Measurements from ENCODE around the gene TCHHL1. TPM values are rescaled to one million over a fixed set of nuclear protein-coding genes. Genes with fewer than 3 reads are reported as not detected.

The TCHHL1 gene
- total RNA-seq, 4 donors from 2014 or later: not detected

DNA sequence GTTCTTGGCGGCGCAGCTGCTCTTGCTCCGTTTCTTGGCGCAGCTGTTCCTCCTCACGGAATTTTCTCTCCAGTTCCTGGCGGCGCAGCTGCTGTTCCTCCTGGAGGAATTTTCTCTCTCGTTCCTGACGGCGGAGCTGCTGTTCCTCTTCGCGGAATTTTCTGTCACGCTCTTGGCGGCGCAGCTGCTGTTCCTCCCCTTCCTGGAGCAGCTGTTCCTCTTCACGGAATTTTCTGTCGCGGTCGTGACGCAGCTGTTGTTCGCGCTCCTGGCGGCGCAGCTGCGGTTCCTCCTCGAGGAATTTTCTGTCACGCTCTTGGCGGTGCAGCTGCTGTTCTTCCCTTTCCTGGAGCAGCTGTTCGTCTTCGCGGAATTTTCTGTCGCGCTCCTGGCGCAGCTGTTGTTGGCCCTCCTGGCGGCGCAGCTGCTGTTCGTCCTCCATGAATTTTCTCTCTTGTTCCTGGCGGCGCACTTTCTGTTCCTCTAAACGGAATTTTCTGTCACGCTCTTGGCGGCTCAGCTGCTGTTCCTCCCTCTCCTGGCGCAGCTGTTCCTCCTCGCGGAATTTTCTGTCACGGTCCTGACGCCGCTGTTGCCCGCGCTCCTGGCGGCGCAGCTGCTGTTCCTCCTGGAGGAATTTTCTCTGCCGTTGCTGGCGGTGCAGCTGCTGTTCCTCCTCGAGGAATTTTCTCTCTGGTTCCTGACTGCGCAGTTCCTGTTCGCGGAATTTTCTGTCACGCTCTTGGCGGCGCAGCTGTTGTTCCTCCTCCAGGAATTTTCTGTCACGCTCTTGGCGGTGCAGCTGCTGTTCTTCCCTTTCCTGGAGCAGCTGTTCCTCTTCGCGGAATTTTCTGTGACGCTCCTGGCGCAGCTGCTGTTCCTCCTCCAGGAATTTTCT lies 19.4 kb upstream of the TCHHL1 start:
- no peak overlapping the region for H3K27ac ChIP-seq
- DNase-seq: no peak
- H3K9me3 ChIP-seq: peaks cover 6 to 22% (median 19%) of the 10 kb centered on the region in 3 donors
- H3K27me3 ChIP-seq: peaks cover 8 to 100% (median 37%) of the 10 kb centered on the region in 4 donors
- intact Hi-C loops (cut with DNase I): no loop called here
- no peaks in the 10 kb centered on the region for H3K36me3 ChIP-seq
- peaks cover 19 to 59% (median 31%) of the 10 kb centered on the region in 3 donors for H3K4me1 ChIP-seq
- 27 to 28% methylated on average over 67 of the region's 67 CpGs for WGBS, 2 donors
- no peak for TF ChIP-seq POLR2A (IDR thresholded peaks at IDR 0.05)
- TF ChIP-seq, protein P1, sequence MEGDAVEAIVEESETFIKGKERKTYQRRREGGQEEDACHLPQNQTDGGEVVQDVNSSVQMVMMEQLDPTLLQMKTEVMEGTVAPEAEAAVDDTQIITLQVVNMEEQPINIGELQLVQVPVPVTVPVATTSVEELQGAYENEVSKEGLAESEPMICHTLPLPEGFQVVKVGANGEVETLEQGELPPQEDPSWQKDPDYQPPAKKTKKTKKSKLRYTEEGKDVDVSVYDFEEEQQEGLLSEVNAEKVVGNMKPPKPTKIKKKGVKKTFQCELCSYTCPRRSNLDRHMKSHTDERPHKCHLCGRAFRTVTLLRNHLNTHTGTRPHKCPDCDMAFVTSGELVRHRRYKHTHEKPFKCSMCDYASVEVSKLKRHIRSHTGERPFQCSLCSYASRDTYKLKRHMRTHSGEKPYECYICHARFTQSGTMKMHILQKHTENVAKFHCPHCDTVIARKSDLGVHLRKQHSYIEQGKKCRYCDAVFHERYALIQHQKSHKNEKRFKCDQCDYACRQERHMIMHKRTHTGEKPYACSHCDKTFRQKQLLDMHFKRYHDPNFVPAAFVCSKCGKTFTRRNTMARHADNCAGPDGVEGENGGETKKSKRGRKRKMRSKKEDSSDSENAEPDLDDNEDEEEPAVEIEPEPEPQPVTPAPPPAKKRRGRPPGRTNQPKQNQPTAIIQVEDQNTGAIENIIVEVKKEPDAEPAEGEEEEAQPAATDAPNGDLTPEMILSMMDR (IDR thresholded peaks at IDR 0.05): no peak
- peak overlapping the region; percentile 11 to 66 (median 52) for H3K4me3 ChIP-seq

- H3K36me3 ChIP-seq: no peaks in the 10 kb centered on the region
- peaks cover 19 to 52% (median 26%) of the 10 kb centered on the region in 3 donors for H3K4me1 ChIP-seq
- H3K27ac ChIP-seq: no peak overlapping the region
- TF ChIP-seq, protein P1 (IDR thresholded peaks at IDR 0.05): no peak
- no peak for TF ChIP-seq POLR2A (IDR thresholded peaks at IDR 0.05)
- H3K27me3 ChIP-seq: peaks cover under 1 to 100% (median 31%) of the 10 kb centered on the region in 4 donors
- H3K4me3 ChIP-seq: peak overlapping the region; percentile 11 to 66 (median 52)
- no peak for DNase-seq
- intact Hi-C loops (cut with DNase I): no loop called here
- H3K9me3 ChIP-seq: peaks cover 6 to 22% (median 19%) of the 10 kb centered on the region in 3 donors
- 36% methylated on average over 40 to 41 of the region's 41 CpGs for WGBS, 2 donors
Observed at GRCh38 chr1:152107031-152107983, 18.4 kb upstream of the TCHHL1 start.

GRCh38 chr1:152104854-152105253 lies 16.0 kb upstream of the TCHHL1 start:
- Histone ChIP-seq H3K4me1 (peaks cover 2 to 27% (median 6%) of the 10 kb centered on the region in 3 donors), H3K27ac (no peak overlapping the region), H3K36me3 (no peaks in the 10 kb centered on the region), H3K27me3 (peaks cover 0 to 100% (median 28%) of the 10 kb centered on the region in 4 donors), H3K9me3 (peaks cover 6 to 22% (median 19%) of the 10 kb centered on the region in 3 donors), H3K4me3 (no peak overlapping the region)
- DNase-seq: no peak
- intact Hi-C loops (cut with DNase I): no loop called here
- WGBS, 2 donors: 6 to 15% methylated on average over 2 of the region's 2 CpGs
- TF ChIP-seq, protein P1 (IDR thresholded peaks at IDR 0.05): no peak
- TF ChIP-seq POLR2A (IDR thresholded peaks at IDR 0.05): no peak

DNA sequence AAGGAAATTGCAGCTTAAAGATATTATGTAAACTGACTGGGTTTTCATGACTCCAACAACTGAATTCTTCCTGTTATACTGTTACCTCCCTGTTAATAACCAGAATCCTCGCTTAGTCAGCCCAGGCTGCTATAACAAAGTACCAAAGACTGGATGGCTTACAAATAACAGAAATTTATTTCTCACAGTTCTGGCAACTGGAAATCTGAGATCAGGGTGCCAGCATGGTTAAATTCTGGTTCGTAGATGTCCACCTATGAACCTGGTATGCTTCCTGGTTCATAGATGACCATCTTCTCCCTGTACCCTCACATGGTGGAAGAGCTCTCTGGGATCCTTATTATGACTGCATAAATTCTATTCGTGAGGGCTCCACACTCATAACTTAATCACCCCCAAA lies 8.1 kb upstream of the TCHHL1 start:
- DNase-seq: no peak
- no peak overlapping the region for H3K27ac ChIP-seq
- no peaks in the 10 kb centered on the region for H3K36me3 ChIP-seq
- 60 to 69% methylated on average over 3 of the region's 3 CpGs for WGBS, 2 donors
- no peak overlapping the region for H3K4me3 ChIP-seq
- TF ChIP-seq POLR2A (IDR thresholded peaks at IDR 0.05): no peak
- TF ChIP-seq, protein P1 (IDR thresholded peaks at IDR 0.05): no peak
- peaks cover 0 to 16% (median 6%) of the 10 kb centered on the region in 3 donors for H3K9me3 ChIP-seq
- no peaks in the 10 kb centered on the region for H3K4me1 ChIP-seq
- H3K27me3 ChIP-seq: peaks cover 0 to 49% (median 0%) of the 10 kb centered on the region in 4 donors
- intact Hi-C loops (cut with DNase I): no loop called here

All from esophagus squamous epithelium (tissue), 5 donors.